Loucy (cell line): ENCODE data around the gene STK36.

Experiments used
- H2AFZ ChIP-seq: fragments of 200-600 bp; sonication (generic); 2 replicates; pipeline ENCODE4 v1.6.0; 2016; ENCODE audit warnings: antibody characterized with exemption, mild to moderate bottlenecking, low read length, moderate library complexity
- H3F3A ChIP-seq: fragments of 200-600 bp; 2 replicates; pipeline ENCODE4 v1.6.0; 2016; ENCODE audit warnings: antibody characterized with exemption, low read depth, mild to moderate bottlenecking
- H3K27me3 ChIP-seq: fragments of 200-600 bp; sonication (generic); 2 replicates; pipeline ENCODE4 v1.6.1; 2014; ENCODE audit warnings: low read length, mild to moderate bottlenecking; ENCODE audit not compliant: insufficient read depth, poor library complexity, severe bottlenecking
- H3K36me3 ChIP-seq: fragments of 200-600 bp; sonication (generic); 2 replicates; pipeline ENCODE4 v1.6.1; 2016; ENCODE audit warnings: low read length; ENCODE audit not compliant: insufficient read depth
- H3K4me1 ChIP-seq: fragments of 200-600 bp; sonication (generic); 2 replicates; pipeline ENCODE4 v1.5.1; 2014; ENCODE audit warnings: low read length, mild to moderate bottlenecking; ENCODE audit not compliant: insufficient read depth, poor library complexity, severe bottlenecking
- H3K4me2 ChIP-seq: fragments of 200-600 bp; sonication (generic); 2 replicates; pipeline ENCODE4 v1.6.0; 2014; ENCODE audit warnings: antibody characterized with exemption, low read length, low read depth, mild to moderate bottlenecking; ENCODE audit not compliant: poor library complexity, severe bottlenecking
- H3K4me3 ChIP-seq: fragments of 200-600 bp; sonication (generic); 2 replicates; pipeline ENCODE4 v1.5.1; 2014; ENCODE audit warnings: low read length, mild to moderate bottlenecking, mixed read lengths; ENCODE audit not compliant: poor library complexity, severe bottlenecking
- H3K79me2 ChIP-seq: fragments of 200-600 bp; sonication (generic); 2 replicates; pipeline ENCODE4 v1.6.1; 2014; ENCODE audit warnings: low read length; ENCODE audit not compliant: insufficient read depth
- H3K9ac ChIP-seq: fragments of 200-600 bp; sonication (generic); 2 replicates; pipeline ENCODE4 v1.6.0; 2014; ENCODE audit warnings: mild to moderate bottlenecking, low read depth, low read length, moderate library complexity; ENCODE audit not compliant: poor library complexity, severe bottlenecking
- H3K9me2 ChIP-seq: fragments of 200-600 bp; sonication (generic); replicated peaks from 2 replicates; pipeline ENCODE4 v1.6.1; 2016; ENCODE audit warnings: low read depth, low read length, mixed read lengths
- H3K9me3 ChIP-seq: fragments of 200-600 bp; sonication (generic); 2 replicates; pipeline ENCODE4 v1.6.1; 2014; ENCODE audit warnings: mild to moderate bottlenecking, antibody characterized with exemption, low read length, low read depth; ENCODE audit not compliant: insufficient read depth
- H4K20me1 ChIP-seq: fragments of 200-600 bp; sonication (generic); 2 replicates; pipeline ENCODE4 v1.6.0; 2014; ENCODE audit warnings: antibody characterized with exemption, low read length, mild to moderate bottlenecking; ENCODE audit not compliant: insufficient read depth, poor library complexity, severe bottlenecking
- CTCF ChIP-seq: fragments of 200-600 bp; sonication (generic); conservative IDR thresholded peaks from 2 replicates; pipeline ENCODE4 v1.5.1; 2014; ENCODE audit warnings: mild to moderate bottlenecking, antibody characterized with exemption, low read length
- EZH2phosphoT487 ChIP-seq: fragments of 200-600 bp; IDR thresholded peaks from 2 replicates; pipeline ENCODE4 v1.6.1; 2018; ENCODE audit warnings: antibody characterized with exemption, mild to moderate bottlenecking, moderate library complexity, borderline replicate concordance

STK36 gene

DNA sequence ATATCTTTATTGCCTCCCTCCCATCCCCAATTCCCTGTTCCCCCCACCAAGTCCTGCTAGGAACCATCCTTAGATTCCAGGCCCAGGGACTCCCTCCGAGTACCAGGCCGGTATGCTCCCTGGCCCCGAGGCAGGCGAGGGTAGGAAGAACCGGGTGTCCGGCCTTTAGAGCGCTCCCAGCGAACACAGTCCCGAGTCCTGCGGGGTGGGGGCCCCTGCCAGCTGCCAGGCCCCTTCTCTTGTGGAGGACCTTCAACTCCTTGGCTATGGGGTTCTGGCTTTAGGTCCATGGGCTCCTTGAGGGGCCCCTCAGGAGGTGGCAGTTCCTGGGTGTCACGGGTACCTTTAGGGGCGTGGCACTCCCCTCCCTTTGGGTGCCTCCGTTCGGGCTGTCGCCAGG is 8.0 kb upstream of the STK36 start:
- Histone ChIP-seq H3K36me3 (peaks cover 42% of the 10 kb centered on the region; the same call in 1 of the 2 replicates), H3K4me3 (no peak overlapping the region)

GRCh38 chr2:218664653-218665052 is 7.2 kb upstream of the STK36 start:
- no peak overlapping the region for H3K4me2 ChIP-seq
- no peaks in the 10 kb centered on the region for H3F3A ChIP-seq
- peaks cover 42% of the 10 kb centered on the region; the same call in 1 of the 2 replicates for H3K36me3 ChIP-seq
- no peaks in the 10 kb centered on the region for H4K20me1 ChIP-seq
- peaks cover 8% of the 10 kb centered on the region; the same call in 1 of the 2 replicates for H3K79me2 ChIP-seq
- no peak overlapping the region for H3K9ac ChIP-seq
- H3K9me3 ChIP-seq, result no peaks in the 10 kb centered on the region
- H3K4me3 ChIP-seq, result no peak overlapping the region
- TF ChIP-seq CTCF, result no peak
- no peak for TF ChIP-seq EZH2phosphoT487
- H3K4me1 ChIP-seq, result peaks cover 10% of the 10 kb centered on the region
- no peaks in the 10 kb centered on the region for H3K9me2 ChIP-seq
- H2AFZ ChIP-seq, result no peak overlapping the region
- no peaks in the 10 kb centered on the region for H3K27me3 ChIP-seq

More for the DNA sequence above, 8.0 kb upstream of the STK36 start:
- Histone ChIP-seq H3K27me3 (no peaks in the 10 kb centered on the region), H3K9ac (no peak overlapping the region), H3F3A (no peaks in the 10 kb centered on the region), H2AFZ (no peak overlapping the region), H3K9me2 (no peaks in the 10 kb centered on the region), H3K4me2 (no peak overlapping the region), H3K9me3 (no peaks in the 10 kb centered on the region), H3K79me2 (peaks cover 11% of the 10 kb centered on the region), H3K4me1 (peaks cover 8% of the 10 kb centered on the region), H4K20me1 (no peaks in the 10 kb centered on the region)
- TF ChIP-seq CTCF (no peak), EZH2phosphoT487 (no peak)

GRCh38 chr2:218671097-218671653 is 711 bp upstream of the STK36 start:
- Histone ChIP-seq H4K20me1 (no peaks in the 10 kb centered on the region), H3K27me3 (no peaks in the 10 kb centered on the region), H3K36me3 (peaks cover 9% of the 10 kb centered on the region; the same call in 1 of the 2 replicates), H3K4me3 (peak overlapping the region; percentile 86), H3K9ac (peak overlapping the region; percentile 88), H2AFZ (peak overlapping the region; percentile 87), H3K9me3 (no peaks in the 10 kb centered on the region), H3K9me2 (no peaks in the 10 kb centered on the region), H3F3A (no peaks in the 10 kb centered on the region), H3K4me1 (peaks cover 20% of the 10 kb centered on the region), H3K79me2 (peaks cover 13% of the 10 kb centered on the region), H3K4me2 (peak overlapping the region; percentile 91)
- TF ChIP-seq EZH2phosphoT487 (no peak), CTCF (no peak)
